NOMO-1 (cell line): ENCODE results near the gene SEMA7A.
"Not testable (repeated sequence)": the region's sequence is repeated elsewhere in the genome, so short reads cannot be mapped to it uniquely, and the experiment has no call there.

ENCODE experiments used
- DNase-seq, 2 experiments: peaks; one replicate each; lab custom pipeline; 2025; ENCODE audit not compliant: unreplicated experiment in 2 of 2; lab: John Stamatoyannopoulos, UW

The SEMA7A gene

GRCh38 chr15:74376226-74376625 is 57.5 kb downstream of the SEMA7A start:
- no peak for DNase-seq

- peak; percentile 42 to 74 for DNase-seq
Observed at GRCh38 chr15:74375303-74375693, 58.5 kb downstream of the SEMA7A start.

- DNase-seq: no peak
Observed at GRCh38 chr15:74374648-74375302, 59.0 kb downstream of the SEMA7A start.

GRCh38 chr15:74373731-74374647 is 59.8 kb downstream of the SEMA7A start:
- peak; percentile 83 to 84 for DNase-seq

GRCh38 chr15:74373056-74373650 is 60.6 kb downstream of the SEMA7A start:
- no peak for DNase-seq

- DNase-seq: no peak
Observed at GRCh38 chr15:74370471-74370870, 63.3 kb downstream of the SEMA7A start.

GRCh38 chr15:74369756-74370155 is 64.0 kb downstream of the SEMA7A start:
- DNase-seq: no peak

GRCh38 chr15:74369084-74369745 is 64.5 kb downstream of the SEMA7A start:
- DNase-seq: no peak

GRCh38 chr15:74368121-74368520 is 65.6 kb downstream of the SEMA7A start:
- no peak for DNase-seq

- no peak for DNase-seq
Observed at GRCh38 chr15:74367296-74367854, 66.4 kb downstream of the SEMA7A start, which contains the start of gene CYP11A1. TSS of gene CYP11A1 (minus strand) at chr15:74367646. CDS start at chr15:74367585, 61 bp downstream.

GRCh38 chr15:74365598-74366445 is 67.9 kb downstream of the SEMA7A start:
- DNase-seq: no peak

- no peak for DNase-seq
Observed at GRCh38 chr15:74364936-74365597, 68.7 kb downstream of the SEMA7A start.

- no peak for DNase-seq
Observed at GRCh38 chr15:74362482-74362881, 71.3 kb downstream of the SEMA7A start.

- DNase-seq: not testable (repeated sequence)
Observed at GRCh38 chr15:74360855-74361254, 72.9 kb downstream of the SEMA7A start.

GRCh38 chr15:74359376-74359775 is 74.4 kb downstream of the SEMA7A start:
- DNase-seq: not testable (repeated sequence)
